GM23338 (cell line): ENCODE results near the gene CKLF. TPM values are rescaled to one million over a fixed set of nuclear protein-coding genes. Genes with fewer than 3 reads are reported as not detected.

ENCODE experiments used
- ATAC-seq: fragments of 200-7000 bp; cut with Tn5 transposase; 3 replicates; pipeline ENCODE4 v1.9.1; 2020
- DNase-seq: peaks from one replicate; pipeline ENCODE4 v3.0.0-alpha.2; 2015; ENCODE audit warnings: low spot score
- H2AFZ ChIP-seq: fragments of 200-600 bp; sonication (generic); 2 replicates; pipeline ENCODE4 v1.8.0; 2016; ENCODE audit warnings: antibody characterized with exemption, mild to moderate bottlenecking, moderate library complexity
- H3F3A ChIP-seq: fragments of 200-600 bp; sonication (generic); replicated peaks from 2 replicates; pipeline ENCODE4 v1.8.0; 2017; ENCODE audit warnings: antibody characterized with exemption, mixed run types, low read depth
- H3K27ac ChIP-seq: fragments of 200-600 bp; sonication (generic); 2 replicates; pipeline ENCODE4 v1.6.1; 2016; ENCODE audit warnings: low read depth
- H3K27me3 ChIP-seq: fragments of 200-600 bp; sonication (generic); 2 replicates; pipeline ENCODE4 v1.8.0; 2016; ENCODE audit warnings: mild to moderate bottlenecking, mixed run types, moderate library complexity; ENCODE audit not compliant: insufficient read depth
- H3K36me3 ChIP-seq: fragments of 200-600 bp; sonication (generic); 2 replicates; pipeline ENCODE4 v1.8.0; 2016; ENCODE audit warnings: mild to moderate bottlenecking; ENCODE audit not compliant: insufficient read depth
- H3K4me1 ChIP-seq: fragments of 200-600 bp; sonication (generic); 2 replicates; pipeline ENCODE4 v1.8.0; 2016; ENCODE audit warnings: mild to moderate bottlenecking, moderate library complexity; ENCODE audit not compliant: insufficient read depth
- H3K4me2 ChIP-seq: fragments of 200-600 bp; sonication (generic); 2 replicates; pipeline ENCODE4 v1.7.1; 2017; ENCODE audit warnings: mixed run types
- H3K4me3 ChIP-seq: fragments of 200-600 bp; sonication (generic); 2 replicates; pipeline ENCODE4 v1.6.1; 2016; ENCODE audit warnings: mixed run types
- H3K79me2 ChIP-seq: fragments of 200-600 bp; sonication (generic); replicated peaks from 2 replicates; pipeline ENCODE4 v1.8.0; 2017; ENCODE audit warnings: mild to moderate bottlenecking; ENCODE audit not compliant: insufficient read depth
- H3K9me2 ChIP-seq: fragments of 200-600 bp; sonication (generic); 2 replicates; pipeline ENCODE4 v1.8.0; 2017; ENCODE audit not compliant: insufficient read depth
- H4K20me1 ChIP-seq: fragments of 200-600 bp; sonication (generic); replicated peaks from 2 replicates; pipeline ENCODE4 v1.8.0; 2017; ENCODE audit warnings: mild to moderate bottlenecking; ENCODE audit not compliant: insufficient read depth
- H3K27ac Mint-ChIP-seq: 2 replicates; pipeline ENCODE4 v1.8.0; 2020; ENCODE audit warnings: inconsistent platforms, mild to moderate bottlenecking, moderate library complexity, mixed read lengths
- H3K27me3 Mint-ChIP-seq: 3 replicates; pipeline ENCODE4 v1.8.0; 2022; ENCODE audit warnings: low read depth, mild to moderate bottlenecking, moderate library complexity, mixed read lengths, inconsistent platforms; ENCODE audit not compliant: insufficient read depth, poor library complexity
- H3K36me3 Mint-ChIP-seq: 3 replicates; pipeline ENCODE4 v1.8.0; 2021; ENCODE audit warnings: low read depth, mild to moderate bottlenecking, inconsistent platforms, moderate library complexity, mixed read lengths
- H3K4me1 Mint-ChIP-seq: 3 replicates; pipeline ENCODE4 v1.8.0; 2020; ENCODE audit warnings: mild to moderate bottlenecking, inconsistent platforms, mixed read lengths
- H3K4me3 Mint-ChIP-seq: 3 replicates; pipeline ENCODE4 v1.8.0; 2021; ENCODE audit warnings: moderate library complexity, mild to moderate bottlenecking, inconsistent platforms, mixed read lengths
- H3K9me3 Mint-ChIP-seq: 3 replicates; pipeline ENCODE4 v1.8.0; 2020; ENCODE audit warnings: moderate library complexity, mild to moderate bottlenecking, inconsistent platforms, mixed read lengths
- CREB1 ChIP-seq: fragments of 250-450 bp; sonication (Bioruptor Pico); IDR thresholded peaks from 2 replicates; pipeline ENCODE4 v1.5.0; 2020; ENCODE audit warnings: low read depth, mild to moderate bottlenecking, moderate library complexity
- EZH2 ChIP-seq: fragments of 200-600 bp; sonication (generic); IDR thresholded peaks from one replicate; pipeline ENCODE4 v1.8.0; 2017; ENCODE audit warnings: antibody characterized with exemption, mild to moderate bottlenecking, low read depth; ENCODE audit not compliant: unreplicated experiment
- EZH2phosphoT487 ChIP-seq: fragments of 200-600 bp; sonication (generic); IDR thresholded peaks from one replicate; pipeline ENCODE4 v1.8.1; 2018; ENCODE audit warnings: antibody characterized with exemption; ENCODE audit not compliant: unreplicated experiment
- JUNB ChIP-seq: IDR thresholded peaks from one replicate; pipeline ENCODE4 v1.6.1; 2016; ENCODE audit warnings: antibody characterized with exemption; ENCODE audit not compliant: unreplicated experiment
- NANOG ChIP-seq: IDR thresholded peaks from 2 replicates; pipeline ENCODE4 v1.6.1; 2016; ENCODE audit warnings: antibody characterized with exemption, borderline replicate concordance
- POLR2AphosphoS5 ChIP-seq: IDR thresholded peaks from 2 replicates; pipeline ENCODE4 v1.6.1; 2016; ENCODE audit warnings: antibody characterized with exemption, low read depth
- STAT1 ChIP-seq: IDR thresholded peaks from one replicate; pipeline ENCODE4 v1.6.1; 2016; ENCODE audit warnings: antibody characterized with exemption; ENCODE audit not compliant: unreplicated experiment
- ZNF114 ChIP-seq: fragments of 250-450 bp; sonication (Bioruptor Pico); IDR thresholded peaks from 2 replicates; pipeline ENCODE4 v1.5.0; 2020; ENCODE audit warnings: mild to moderate bottlenecking, moderate library complexity
- ZNF331 ChIP-seq: fragments of 250-450 bp; sonication (Bioruptor Pico); IDR thresholded peaks from 2 replicates; pipeline ENCODE4 v1.5.0; 2020; ENCODE audit warnings: low read depth, mild to moderate bottlenecking, moderate library complexity
- polyA plus RNA-seq: library from polyadenylated mRNA; unstranded; fragments of >200 nt; fragmentation: Nextera tagmentation; extraction: Ambion mirVana; gene quantifications from 2 replicates; pipeline ENCODE4 v1.2.1, GENCODE V29; 2016
- total RNA-seq: library from RNA; depleted of rRNA; stranded (reverse); fragments of >200 nt; shearing (Covaris generic); gene quantifications from 2 replicates; pipeline ENCODE4 v1.2.3, GENCODE V29; 2014
- TF ChIP-seq, protein P1 (sequence below): fragments of 250-450 bp; sonication (Bioruptor Pico); IDR thresholded peaks from 2 replicates; pipeline ENCODE4 v1.5.0; 2020; ENCODE audit warnings: mild to moderate bottlenecking, moderate library complexity
- TF ChIP-seq, protein P2 (sequence below): IDR thresholded peaks from 2 replicates; pipeline ENCODE4 v1.6.1; 2016; ENCODE audit warnings: antibody characterized with exemption
- TF ChIP-seq, protein P3 (sequence below), 2 experiments: fragments of 200-600 bp in 1 of 2; sonication (generic) in 1 of 2; conservative IDR thresholded peaks; 2 replicates each; pipeline versions ENCODE4 v1.5.1 to v1.6.1; 2016 to 2017; ENCODE audit warnings: antibody characterized with exemption in 2 of 2, low read depth in 2 of 2, mild to moderate bottlenecking in 2 of 2, moderate library complexity in 1 of 2
- TF ChIP-seq, protein P4 (sequence below): IDR thresholded peaks from one replicate; pipeline ENCODE4 v1.6.1; 2018; ENCODE audit warnings: antibody characterized with exemption; ENCODE audit not compliant: unreplicated experiment

CKLF gene
- total and polyA plus RNA-seq, 2 experiments from 2014 or later, result 25.5 to 60.0 TPM

DNA sequence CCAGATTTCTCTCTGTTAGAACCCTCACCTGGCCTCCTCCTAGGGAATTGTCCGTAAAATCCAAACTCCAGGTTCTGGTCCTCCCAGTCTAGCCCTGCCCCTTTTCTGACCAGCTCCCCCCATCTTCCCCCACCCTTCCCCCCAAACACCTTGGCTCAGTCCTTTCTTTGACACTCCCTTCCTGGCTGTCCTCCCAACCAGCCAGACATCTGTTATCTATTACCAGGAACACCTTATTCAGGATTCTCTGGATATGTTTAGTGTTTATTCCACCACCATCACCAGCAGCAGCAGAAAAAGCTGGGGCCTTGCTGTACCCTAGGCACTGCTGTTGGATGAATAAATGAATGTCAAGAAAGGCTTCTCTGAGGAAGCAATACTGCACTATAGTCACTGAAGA, 48.1 kb downstream of the CKLF start:
- no peak for TF ChIP-seq POLR2AphosphoS5
- TF ChIP-seq, protein P1, sequence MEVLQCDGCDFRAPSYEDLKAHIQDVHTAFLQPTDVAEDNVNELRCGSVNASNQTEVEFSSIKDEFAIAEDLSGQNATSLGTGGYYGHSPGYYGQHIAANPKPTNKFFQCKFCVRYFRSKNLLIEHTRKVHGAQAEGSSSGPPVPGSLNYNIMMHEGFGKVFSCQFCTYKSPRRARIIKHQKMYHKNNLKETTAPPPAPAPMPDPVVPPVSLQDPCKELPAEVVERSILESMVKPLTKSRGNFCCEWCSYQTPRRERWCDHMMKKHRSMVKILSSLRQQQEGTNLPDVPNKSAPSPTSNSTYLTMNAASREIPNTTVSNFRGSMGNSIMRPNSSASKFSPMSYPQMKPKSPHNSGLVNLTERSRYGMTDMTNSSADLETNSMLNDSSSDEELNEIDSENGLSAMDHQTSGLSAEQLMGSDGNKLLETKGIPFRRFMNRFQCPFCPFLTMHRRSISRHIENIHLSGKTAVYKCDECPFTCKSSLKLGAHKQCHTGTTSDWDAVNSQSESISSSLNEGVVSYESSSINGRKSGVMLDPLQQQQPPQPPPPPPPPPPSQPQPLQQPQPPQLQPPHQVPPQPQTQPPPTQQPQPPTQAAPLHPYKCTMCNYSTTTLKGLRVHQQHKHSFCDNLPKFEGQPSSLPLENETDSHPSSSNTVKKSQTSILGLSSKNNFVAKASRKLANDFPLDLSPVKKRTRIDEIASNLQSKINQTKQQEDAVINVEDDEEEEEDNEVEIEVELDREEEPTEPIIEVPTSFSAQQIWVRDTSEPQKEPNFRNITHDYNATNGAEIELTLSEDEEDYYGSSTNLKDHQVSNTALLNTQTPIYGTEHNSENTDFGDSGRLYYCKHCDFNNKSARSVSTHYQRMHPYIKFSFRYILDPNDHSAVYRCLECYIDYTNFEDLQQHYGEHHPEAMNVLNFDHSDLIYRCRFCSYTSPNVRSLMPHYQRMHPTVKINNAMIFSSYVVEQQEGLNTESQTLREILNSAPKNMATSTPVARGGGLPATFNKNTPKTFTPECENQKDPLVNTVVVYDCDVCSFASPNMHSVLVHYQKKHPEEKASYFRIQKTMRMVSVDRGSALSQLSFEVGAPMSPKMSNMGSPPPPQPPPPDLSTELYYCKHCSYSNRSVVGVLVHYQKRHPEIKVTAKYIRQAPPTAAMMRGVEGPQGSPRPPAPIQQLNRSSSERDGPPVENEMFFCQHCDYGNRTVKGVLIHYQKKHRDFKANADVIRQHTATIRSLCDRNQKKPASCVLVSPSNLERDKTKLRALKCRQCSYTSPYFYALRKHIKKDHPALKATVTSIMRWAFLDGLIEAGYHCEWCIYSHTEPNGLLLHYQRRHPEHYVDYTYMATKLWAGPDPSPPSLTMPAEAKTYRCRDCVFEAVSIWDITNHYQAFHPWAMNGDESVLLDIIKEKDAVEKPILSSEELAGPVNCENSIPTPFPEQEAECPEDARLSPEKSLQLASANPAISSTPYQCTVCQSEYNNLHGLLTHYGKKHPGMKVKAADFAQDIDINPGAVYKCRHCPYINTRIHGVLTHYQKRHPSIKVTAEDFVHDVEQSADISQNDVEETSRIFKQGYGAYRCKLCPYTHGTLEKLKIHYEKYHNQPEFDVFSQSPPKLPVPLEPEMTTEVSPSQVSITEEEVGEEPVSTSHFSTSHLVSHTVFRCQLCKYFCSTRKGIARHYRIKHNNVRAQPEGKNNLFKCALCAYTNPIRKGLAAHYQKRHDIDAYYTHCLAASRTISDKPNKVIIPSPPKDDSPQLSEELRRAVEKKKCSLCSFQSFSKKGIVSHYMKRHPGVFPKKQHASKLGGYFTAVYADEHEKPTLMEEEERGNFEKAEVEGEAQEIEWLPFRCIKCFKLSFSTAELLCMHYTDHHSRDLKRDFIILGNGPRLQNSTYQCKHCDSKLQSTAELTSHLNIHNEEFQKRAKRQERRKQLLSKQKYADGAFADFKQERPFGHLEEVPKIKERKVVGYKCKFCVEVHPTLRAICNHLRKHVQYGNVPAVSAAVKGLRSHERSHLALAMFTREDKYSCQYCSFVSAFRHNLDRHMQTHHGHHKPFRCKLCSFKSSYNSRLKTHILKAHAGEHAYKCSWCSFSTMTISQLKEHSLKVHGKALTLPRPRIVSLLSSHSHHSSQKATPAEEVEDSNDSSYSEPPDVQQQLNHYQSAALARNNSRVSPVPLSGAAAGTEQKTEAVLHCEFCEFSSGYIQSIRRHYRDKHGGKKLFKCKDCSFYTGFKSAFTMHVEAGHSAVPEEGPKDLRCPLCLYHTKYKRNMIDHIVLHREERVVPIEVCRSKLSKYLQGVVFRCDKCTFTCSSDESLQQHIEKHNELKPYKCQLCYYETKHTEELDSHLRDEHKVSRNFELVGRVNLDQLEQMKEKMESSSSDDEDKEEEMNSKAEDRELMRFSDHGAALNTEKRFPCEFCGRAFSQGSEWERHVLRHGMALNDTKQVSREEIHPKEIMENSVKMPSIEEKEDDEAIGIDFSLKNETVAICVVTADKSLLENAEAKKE (CRISPR knock-in tag), result no peak
- no peak for TF ChIP-seq CREB1 (CRISPR knock-in tag)
- TF ChIP-seq, protein P2, sequence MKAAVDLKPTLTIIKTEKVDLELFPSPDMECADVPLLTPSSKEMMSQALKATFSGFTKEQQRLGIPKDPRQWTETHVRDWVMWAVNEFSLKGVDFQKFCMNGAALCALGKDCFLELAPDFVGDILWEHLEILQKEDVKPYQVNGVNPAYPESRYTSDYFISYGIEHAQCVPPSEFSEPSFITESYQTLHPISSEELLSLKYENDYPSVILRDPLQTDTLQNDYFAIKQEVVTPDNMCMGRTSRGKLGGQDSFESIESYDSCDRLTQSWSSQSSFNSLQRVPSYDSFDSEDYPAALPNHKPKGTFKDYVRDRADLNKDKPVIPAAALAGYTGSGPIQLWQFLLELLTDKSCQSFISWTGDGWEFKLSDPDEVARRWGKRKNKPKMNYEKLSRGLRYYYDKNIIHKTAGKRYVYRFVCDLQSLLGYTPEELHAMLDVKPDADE, result no peak
- no peak for TF ChIP-seq STAT1
- TF ChIP-seq EZH2, result no peak
- no peak for TF ChIP-seq JUNB
- TF ChIP-seq ZNF114 (CRISPR knock-in tag), result no peak
- TF ChIP-seq EZH2phosphoT487, result no peak
- TF ChIP-seq, protein P3, sequence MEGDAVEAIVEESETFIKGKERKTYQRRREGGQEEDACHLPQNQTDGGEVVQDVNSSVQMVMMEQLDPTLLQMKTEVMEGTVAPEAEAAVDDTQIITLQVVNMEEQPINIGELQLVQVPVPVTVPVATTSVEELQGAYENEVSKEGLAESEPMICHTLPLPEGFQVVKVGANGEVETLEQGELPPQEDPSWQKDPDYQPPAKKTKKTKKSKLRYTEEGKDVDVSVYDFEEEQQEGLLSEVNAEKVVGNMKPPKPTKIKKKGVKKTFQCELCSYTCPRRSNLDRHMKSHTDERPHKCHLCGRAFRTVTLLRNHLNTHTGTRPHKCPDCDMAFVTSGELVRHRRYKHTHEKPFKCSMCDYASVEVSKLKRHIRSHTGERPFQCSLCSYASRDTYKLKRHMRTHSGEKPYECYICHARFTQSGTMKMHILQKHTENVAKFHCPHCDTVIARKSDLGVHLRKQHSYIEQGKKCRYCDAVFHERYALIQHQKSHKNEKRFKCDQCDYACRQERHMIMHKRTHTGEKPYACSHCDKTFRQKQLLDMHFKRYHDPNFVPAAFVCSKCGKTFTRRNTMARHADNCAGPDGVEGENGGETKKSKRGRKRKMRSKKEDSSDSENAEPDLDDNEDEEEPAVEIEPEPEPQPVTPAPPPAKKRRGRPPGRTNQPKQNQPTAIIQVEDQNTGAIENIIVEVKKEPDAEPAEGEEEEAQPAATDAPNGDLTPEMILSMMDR (conservative IDR thresholded peaks at IDR 0.05; ENCODE audit: low read depth in 2 of 2), result no peak
- TF ChIP-seq, protein P4, sequence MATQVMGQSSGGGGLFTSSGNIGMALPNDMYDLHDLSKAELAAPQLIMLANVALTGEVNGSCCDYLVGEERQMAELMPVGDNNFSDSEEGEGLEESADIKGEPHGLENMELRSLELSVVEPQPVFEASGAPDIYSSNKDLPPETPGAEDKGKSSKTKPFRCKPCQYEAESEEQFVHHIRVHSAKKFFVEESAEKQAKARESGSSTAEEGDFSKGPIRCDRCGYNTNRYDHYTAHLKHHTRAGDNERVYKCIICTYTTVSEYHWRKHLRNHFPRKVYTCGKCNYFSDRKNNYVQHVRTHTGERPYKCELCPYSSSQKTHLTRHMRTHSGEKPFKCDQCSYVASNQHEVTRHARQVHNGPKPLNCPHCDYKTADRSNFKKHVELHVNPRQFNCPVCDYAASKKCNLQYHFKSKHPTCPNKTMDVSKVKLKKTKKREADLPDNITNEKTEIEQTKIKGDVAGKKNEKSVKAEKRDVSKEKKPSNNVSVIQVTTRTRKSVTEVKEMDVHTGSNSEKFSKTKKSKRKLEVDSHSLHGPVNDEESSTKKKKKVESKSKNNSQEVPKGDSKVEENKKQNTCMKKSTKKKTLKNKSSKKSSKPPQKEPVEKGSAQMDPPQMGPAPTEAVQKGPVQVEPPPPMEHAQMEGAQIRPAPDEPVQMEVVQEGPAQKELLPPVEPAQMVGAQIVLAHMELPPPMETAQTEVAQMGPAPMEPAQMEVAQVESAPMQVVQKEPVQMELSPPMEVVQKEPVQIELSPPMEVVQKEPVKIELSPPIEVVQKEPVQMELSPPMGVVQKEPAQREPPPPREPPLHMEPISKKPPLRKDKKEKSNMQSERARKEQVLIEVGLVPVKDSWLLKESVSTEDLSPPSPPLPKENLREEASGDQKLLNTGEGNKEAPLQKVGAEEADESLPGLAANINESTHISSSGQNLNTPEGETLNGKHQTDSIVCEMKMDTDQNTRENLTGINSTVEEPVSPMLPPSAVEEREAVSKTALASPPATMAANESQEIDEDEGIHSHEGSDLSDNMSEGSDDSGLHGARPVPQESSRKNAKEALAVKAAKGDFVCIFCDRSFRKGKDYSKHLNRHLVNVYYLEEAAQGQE, result no peak
- TF ChIP-seq NANOG, result no peak
- no peak for TF ChIP-seq ZNF331 (CRISPR knock-in tag)
- H3K27ac ChIP-seq, result no peak overlapping the region
- H3K4me3 Mint-ChIP-seq, result no peak overlapping the region
- peaks cover 9% of the 10 kb centered on the region; the same call in 2 of the 3 replicates for H3K36me3 Mint-ChIP-seq
- no peak for DNase-seq
- H3K27me3 ChIP-seq, result peaks cover 7% of the 10 kb centered on the region
- no peaks in the 10 kb centered on the region for H3K9me2 ChIP-seq
- no peak overlapping the region for H3K4me3 ChIP-seq
- H3K27me3 Mint-ChIP-seq, result peaks cover 18% of the 10 kb centered on the region
- peaks cover 10% of the 10 kb centered on the region for H3K9me3 Mint-ChIP-seq
- H3K36me3 ChIP-seq, result no peaks in the 10 kb centered on the region
- no peak for ATAC-seq
- no peaks in the 10 kb centered on the region for H3F3A ChIP-seq
- no peaks in the 10 kb centered on the region for H4K20me1 ChIP-seq
- H3K79me2 ChIP-seq, result no peaks in the 10 kb centered on the region
- no peak overlapping the region for H3K27ac Mint-ChIP-seq
- H3K4me1 ChIP-seq, result peaks cover 3% of the 10 kb centered on the region
- no peak overlapping the region for H2AFZ ChIP-seq
- no peak overlapping the region for H3K4me2 ChIP-seq
- peaks cover 9% of the 10 kb centered on the region for H3K4me1 Mint-ChIP-seq
